ENCODE measurements around the gene HOXA7.

The HOXA7 gene

GRCh38 chr7:27184337-27185012, 28.0 kb upstream of the HOXA7 start:
- H3K36me3 ChIP-seq (ENCODE audit: control insufficient read depth in 4 of 4, insufficient read depth in 4 of 4, low read length in 3 of 4), result no peaks in the 10 kb centered on the region
- H3K4me1 ChIP-seq (ENCODE audit: control extremely low read depth in 1 of 4, control insufficient read depth in 4 of 4, insufficient read depth in 4 of 4, low read length in 3 of 4), result peaks cover 0 to 64% (median 55%) of the 10 kb centered on the region in 4 experiments
- CTCF ChIA-PET, result interaction anchor here (2.2 to 2.6 kb wide), 2 partner anchors 17 to 25 kb away, joined by 5 to 7 read pairs; no protein-coding TSS in a partner anchor
- H3K27ac ChIP-seq (ENCODE audit: insufficient read depth in 1 of 2, low read depth in 1 of 2, low read length in 2 of 2, poor library complexity in 1 of 2, severe bottlenecking in 2 of 2), result no peak overlapping the region
- H3K27me3 ChIP-seq (replicated peaks in 2 of 5; ENCODE audit: control insufficient read depth in 4 of 5, insufficient read depth in 5 of 5, low read length in 4 of 5), result peaks cover 17 to 98% (median 63%) of the 10 kb centered on the region in 5 experiments
- peak overlapping the region; percentile 8 to 75 (median 57) for H3K4me3 ChIP-seq (ENCODE audit: control insufficient read depth in 1 of 7, extremely low read depth in 1 of 7, insufficient read depth in 4 of 7, low read depth in 2 of 7, low read length in 6 of 7)
- peaks cover 0 to 2% (median 0%) of the 10 kb centered on the region in 5 experiments for H3K9me3 ChIP-seq (ENCODE audit: control extremely low read depth in 1 of 5, control insufficient read depth in 4 of 5, insufficient read depth in 2 of 5, low read depth in 1 of 5, low read length in 4 of 5)
- DNase-seq, result peak in 1 of 3 donors; percentile 66
- POLR2A ChIA-PET, result interaction anchor here (0.6 kb wide), 1 partner anchor 1018 kb away, joined by 3 read pairs; no protein-coding TSS in a partner anchor
- WGBS (ENCODE audit: insufficient coverage), result 2% methylated on average over 47 of the region's 72 CpGs

DNA sequence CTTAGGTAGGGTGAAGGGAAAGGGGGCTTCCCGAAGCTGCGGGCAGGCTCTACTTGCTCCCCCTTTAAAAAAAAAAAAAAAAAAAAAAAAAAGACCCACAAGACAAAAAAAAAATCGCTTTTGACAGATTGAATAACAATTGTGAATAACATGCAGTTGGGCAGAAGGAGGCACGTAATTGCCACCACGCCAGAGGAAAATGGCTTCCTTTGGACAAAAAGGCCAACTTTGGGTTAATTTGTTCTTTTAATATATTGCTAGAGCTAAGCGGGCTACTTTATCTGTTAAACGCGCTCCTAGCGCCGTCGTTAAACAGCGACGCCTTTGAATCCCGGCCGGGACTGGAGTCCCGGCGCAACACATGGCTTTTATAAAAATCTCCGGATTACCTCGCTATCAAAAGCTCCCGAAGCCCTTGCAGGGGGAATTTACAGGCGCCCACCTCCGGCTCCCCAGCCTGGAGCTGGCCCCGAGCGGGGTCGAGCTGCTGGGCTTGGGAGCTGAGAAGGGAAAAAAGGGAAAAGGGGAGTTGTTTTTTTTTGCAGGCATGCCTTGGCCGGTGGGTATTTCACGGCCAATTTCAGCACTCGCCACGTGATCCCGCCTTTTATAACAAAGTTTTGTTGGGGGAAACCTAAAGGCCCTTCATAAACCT, 27.3 kb upstream of the HOXA7 start:
- WGBS (ENCODE audit: insufficient coverage), result under 1% methylated on average over 23 of the region's 30 CpGs
- POLR2A ChIA-PET, result no interaction called here

GRCh38 chr7:27182861-27183681, 26.6 kb upstream of the HOXA7 start:
- peaks cover 0 to 52% (median 43%) of the 10 kb centered on the region in 4 experiments for H3K4me1 ChIP-seq (ENCODE audit: control extremely low read depth in 1 of 4, control insufficient read depth in 4 of 4, insufficient read depth in 4 of 4, low read length in 3 of 4)
- CTCF ChIA-PET, result interaction anchor here (0.7 to 1.9 kb wide), 8 partner anchors 7 to 26 kb away, joined by 3 to 7 read pairs (median 3); partner anchors contain the start of gene HOXA7
- peak in 1 of 3 donors; percentile 33 for DNase-seq
- peak overlapping the region in 4 of 7 experiments; percentile 11 to 75 (median 67) for H3K4me3 ChIP-seq (ENCODE audit: control insufficient read depth in 1 of 7, extremely low read depth in 1 of 7, insufficient read depth in 4 of 7, low read depth in 2 of 7, low read length in 6 of 7)
- WGBS (ENCODE audit: insufficient coverage), result 22% methylated on average over 22 of the region's 39 CpGs
- POLR2A ChIA-PET, result interaction anchor here (0.9 to 1.2 kb wide), 2 partner anchors 15 to 327 kb away, joined by 3 to 4 read pairs; no protein-coding TSS in a partner anchor
- no peak overlapping the region for H3K27ac ChIP-seq (ENCODE audit: insufficient read depth in 1 of 2, low read depth in 1 of 2, low read length in 2 of 2, poor library complexity in 1 of 2, severe bottlenecking in 2 of 2)
- H3K36me3 ChIP-seq (ENCODE audit: control insufficient read depth in 4 of 4, insufficient read depth in 4 of 4, low read length in 3 of 4), result no peaks in the 10 kb centered on the region
- peaks cover 17 to 88% (median 53%) of the 10 kb centered on the region in 5 experiments for H3K27me3 ChIP-seq (replicated peaks in 2 of 5; ENCODE audit: control insufficient read depth in 4 of 5, insufficient read depth in 5 of 5, low read length in 4 of 5)
- peaks cover 0 to 2% (median 0%) of the 10 kb centered on the region in 5 experiments for H3K9me3 ChIP-seq (ENCODE audit: control extremely low read depth in 1 of 5, control insufficient read depth in 4 of 5, insufficient read depth in 2 of 5, low read depth in 1 of 5, low read length in 4 of 5)

More for the DNA sequence above, 27.3 kb upstream of the HOXA7 start:
- CTCF ChIA-PET, result interaction anchor here (0.7 to 2.2 kb wide), 5 partner anchors 9 to 16 kb away, joined by 3 to 5 read pairs (median 3); no protein-coding TSS in a partner anchor
- no peaks in the 10 kb centered on the region for H3K36me3 ChIP-seq (ENCODE audit: control insufficient read depth in 4 of 4, insufficient read depth in 4 of 4, low read length in 3 of 4)
- peaks cover 0 to 2% (median 0%) of the 10 kb centered on the region in 5 experiments for H3K9me3 ChIP-seq (ENCODE audit: control extremely low read depth in 1 of 5, control insufficient read depth in 4 of 5, insufficient read depth in 2 of 5, low read depth in 1 of 5, low read length in 4 of 5)
- peaks cover 0 to 60% (median 51%) of the 10 kb centered on the region in 4 experiments for H3K4me1 ChIP-seq (ENCODE audit: control extremely low read depth in 1 of 4, control insufficient read depth in 4 of 4, insufficient read depth in 4 of 4, low read length in 3 of 4)
- peak in 1 of 3 donors; percentile 57 for DNase-seq
- H3K27me3 ChIP-seq (replicated peaks in 2 of 5; ENCODE audit: control insufficient read depth in 4 of 5, insufficient read depth in 5 of 5, low read length in 4 of 5), result peaks cover 17 to 92% (median 57%) of the 10 kb centered on the region in 5 experiments
- H3K27ac ChIP-seq (ENCODE audit: insufficient read depth in 1 of 2, low read depth in 1 of 2, low read length in 2 of 2, poor library complexity in 1 of 2, severe bottlenecking in 2 of 2), result no peak overlapping the region
- peak overlapping the region in 6 of 7 experiments; percentile 15 to 75 (median 62) for H3K4me3 ChIP-seq (ENCODE audit: control insufficient read depth in 1 of 7, extremely low read depth in 1 of 7, insufficient read depth in 4 of 7, low read depth in 2 of 7, low read length in 6 of 7)

- WGBS (ENCODE audit: insufficient coverage), result 64% methylated on average over 4 of the region's 4 CpGs
Measured at GRCh38 chr7:27182285-27182841, 25.9 kb upstream of the HOXA7 start.

GRCh38 chr7:27181795-27182275, 25.4 kb upstream of the HOXA7 start:
- H3K9me3 ChIP-seq (ENCODE audit: control extremely low read depth in 1 of 5, control insufficient read depth in 4 of 5, insufficient read depth in 2 of 5, low read depth in 1 of 5, low read length in 4 of 5), result peaks cover 0 to 2% (median 0%) of the 10 kb centered on the region in 5 experiments
- H3K27me3 ChIP-seq (replicated peaks in 2 of 5; ENCODE audit: control insufficient read depth in 4 of 5, insufficient read depth in 5 of 5, low read length in 4 of 5), result peaks cover 10 to 81% (median 43%) of the 10 kb centered on the region in 5 experiments
- CTCF ChIA-PET, result interaction anchor here (0.7 to 1.9 kb wide), 4 partner anchors 9 to 25 kb away, joined by 3 to 7 read pairs (median 4); partner anchors contain the start of gene HOXA7

More at GRCh38 chr7:27182285-27182841, 25.9 kb upstream of the HOXA7 start:
- Histone ChIP-seq H3K27ac (ENCODE audit: insufficient read depth in 1 of 2, low read depth in 1 of 2, low read length in 2 of 2, poor library complexity in 1 of 2, severe bottlenecking in 2 of 2) (no peak overlapping the region), H3K36me3 (ENCODE audit: control insufficient read depth in 4 of 4, insufficient read depth in 4 of 4, low read length in 3 of 4) (no peaks in the 10 kb centered on the region), H3K9me3 (ENCODE audit: control extremely low read depth in 1 of 5, control insufficient read depth in 4 of 5, insufficient read depth in 2 of 5, low read depth in 1 of 5, low read length in 4 of 5) (peaks cover 0 to 2% (median 0%) of the 10 kb centered on the region in 5 experiments), H3K27me3 (replicated peaks in 2 of 5; ENCODE audit: control insufficient read depth in 4 of 5, insufficient read depth in 5 of 5, low read length in 4 of 5) (peaks cover 15 to 86% (median 47%) of the 10 kb centered on the region in 5 experiments), H3K4me1 (ENCODE audit: control extremely low read depth in 1 of 4, control insufficient read depth in 4 of 4, insufficient read depth in 4 of 4, low read length in 3 of 4) (peaks cover 0 to 45% (median 37%) of the 10 kb centered on the region in 4 experiments), H3K4me3 (ENCODE audit: control insufficient read depth in 1 of 7, extremely low read depth in 1 of 7, insufficient read depth in 4 of 7, low read depth in 2 of 7, low read length in 6 of 7) (no peak overlapping the region)
- DNase-seq, result no peak
- ChIA-PET POLR2A (interaction anchor here (0.9 to 1.2 kb wide), 2 partner anchors 14 to 326 kb away, joined by 3 to 4 read pairs; no protein-coding TSS in a partner anchor), CTCF (interaction anchor here (0.7 to 1.9 kb wide), 7 partner anchors 8 to 25 kb away, joined by 3 to 7 read pairs (median 3); partner anchors contain the start of gene HOXA7)

More at GRCh38 chr7:27181795-27182275, 25.4 kb upstream of the HOXA7 start:
- Histone ChIP-seq H3K4me1 (ENCODE audit: control extremely low read depth in 1 of 4, control insufficient read depth in 4 of 4, insufficient read depth in 4 of 4, low read length in 3 of 4) (peaks cover 0 to 42% (median 37%) of the 10 kb centered on the region in 4 experiments), H3K4me3 (ENCODE audit: control insufficient read depth in 1 of 7, extremely low read depth in 1 of 7, insufficient read depth in 4 of 7, low read depth in 2 of 7, low read length in 6 of 7) (no peak overlapping the region), H3K36me3 (ENCODE audit: control insufficient read depth in 4 of 4, insufficient read depth in 4 of 4, low read length in 3 of 4) (no peaks in the 10 kb centered on the region), H3K27ac (ENCODE audit: insufficient read depth in 1 of 2, low read depth in 1 of 2, low read length in 2 of 2, poor library complexity in 1 of 2, severe bottlenecking in 2 of 2) (no peak overlapping the region)
- 95% methylated on average over 4 of the region's 4 CpGs for WGBS (ENCODE audit: insufficient coverage)
- POLR2A ChIA-PET, result interaction anchor here (1.2 kb wide), 1 partner anchor 326 kb away, joined by 4 read pairs; no protein-coding TSS in a partner anchor
- no peak for DNase-seq
